HUDEP-2 (cell line): ENCODE results near the gene CFAP97.
A peak's percentile ranks its signal among the peaks of the same experiment; 100 is the strongest.

Source experiments
- DNase-seq, 76 experiments: peaks; one replicate each; lab custom pipeline; 2025; ENCODE audit not compliant: unreplicated experiment in 76 of 76; lab: John Stamatoyannopoulos, UW

CFAP97 gene

DNA sequence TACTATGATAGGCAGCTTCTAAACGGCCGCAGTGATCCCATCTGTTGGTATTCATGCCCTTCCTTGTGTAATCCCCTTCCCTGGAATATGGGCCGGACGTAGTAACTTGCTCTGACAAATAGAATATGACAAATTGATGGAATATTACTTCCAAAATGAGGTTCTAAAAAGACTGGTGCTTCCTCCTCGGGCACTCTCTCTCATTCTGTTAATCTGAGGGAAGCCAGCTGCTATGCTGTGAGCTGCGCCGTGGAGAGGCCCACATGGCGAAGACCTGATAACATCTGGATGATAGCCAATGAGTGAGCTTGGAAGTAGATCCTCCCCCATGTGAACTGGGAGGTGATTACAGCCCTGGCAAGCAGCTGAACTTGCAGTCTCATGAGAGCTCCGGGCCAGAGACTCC, 88.0 kb downstream of the CFAP97 start:
- peak in 73 of 76 experiments; percentile 14 to 92 (median 67) for DNase-seq

DNA sequence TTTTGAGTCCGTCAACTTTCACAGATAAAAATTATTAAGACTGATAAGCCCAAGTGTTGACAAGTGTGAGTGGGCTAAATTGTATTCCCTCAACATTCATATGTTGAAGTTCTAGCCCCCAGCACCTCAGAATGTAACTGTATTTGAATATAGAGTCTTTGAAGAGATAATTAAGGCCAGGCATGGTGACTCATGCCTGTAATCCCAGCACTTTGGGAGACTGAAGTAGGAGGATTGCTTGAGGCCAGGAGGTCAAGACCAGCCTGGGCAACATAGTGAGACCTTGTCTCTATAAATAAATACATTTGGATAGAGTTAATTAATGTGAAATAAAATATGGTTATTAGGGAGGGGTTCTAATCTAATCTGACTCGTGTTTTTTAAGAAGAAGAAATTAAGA, 90.5 kb downstream of the CFAP97 start:
- no peak for DNase-seq

DNA sequence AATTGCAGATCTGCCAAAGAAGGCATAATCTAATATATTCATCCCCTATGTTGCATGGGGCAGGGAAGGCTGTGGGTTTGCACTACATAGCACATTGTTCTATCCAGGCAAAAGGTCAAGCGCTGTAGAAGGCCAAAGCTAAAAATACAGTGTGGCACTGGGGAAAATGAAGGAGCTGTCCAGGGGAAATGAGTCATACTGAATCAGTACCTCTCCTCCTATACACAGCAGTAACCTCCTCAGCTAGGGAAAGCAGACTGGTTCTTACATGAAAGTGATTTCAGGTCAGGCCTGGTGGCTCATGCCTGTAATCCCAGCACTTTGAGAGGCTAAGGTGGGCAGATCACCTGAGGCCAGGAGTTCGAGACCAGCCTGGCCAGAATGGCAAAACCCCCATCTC, 91.7 kb downstream of the CFAP97 start:
- no peak for DNase-seq

DNA sequence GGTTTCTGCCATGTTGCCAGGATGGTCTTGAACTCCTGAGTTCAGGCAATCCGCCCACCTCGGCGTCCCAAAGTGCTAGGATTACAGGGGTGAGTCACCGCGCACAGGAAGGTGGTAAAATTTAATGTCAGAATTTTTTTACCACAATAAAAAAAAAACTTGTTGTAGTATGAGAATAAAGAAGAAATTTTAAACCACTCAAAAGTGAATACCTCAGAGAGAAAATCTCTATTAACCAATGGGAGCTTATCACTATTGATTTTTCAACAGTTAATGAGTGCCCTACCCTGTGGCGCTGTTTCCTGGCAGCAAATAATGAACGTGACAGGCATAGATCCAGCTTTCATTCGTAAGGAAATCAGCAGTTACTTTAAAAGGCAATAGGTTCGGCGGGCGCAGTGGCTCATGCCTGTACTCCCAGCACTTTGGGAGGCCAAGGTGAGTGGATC, 93.4 kb downstream of the CFAP97 start:
- DNase-seq: no peak

DNA sequence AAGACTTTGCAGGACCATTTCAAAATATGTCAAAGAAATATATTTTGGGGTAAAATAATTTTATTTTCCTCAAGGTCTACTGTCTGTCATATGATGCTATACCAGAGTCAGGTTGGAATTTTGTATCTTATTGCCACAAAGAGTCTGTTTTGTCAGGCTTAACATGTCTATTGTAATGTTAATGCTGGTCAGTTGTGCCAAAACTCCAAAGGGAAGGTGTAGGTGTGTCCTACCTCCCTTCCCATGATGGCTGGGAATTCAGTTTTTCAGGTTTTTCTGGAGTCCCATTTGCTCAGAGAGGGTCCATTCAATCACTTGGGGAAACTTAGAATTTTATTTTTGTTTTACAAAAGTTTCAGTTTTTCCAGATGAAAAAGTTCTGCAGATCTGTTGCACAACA, 94.1 kb downstream of the CFAP97 start:
- no peak for DNase-seq
